HG03520 (cell line): ENCODE measurements around the gene HOXA5.

Source experiments
- ATAC-seq: cut with Tn5 transposase; IDR thresholded peaks from one replicate; pipeline ENCODE4 v1.9.1; 2021; ENCODE audit warnings: mild to moderate bottlenecking, moderate library complexity; ENCODE audit not compliant: unreplicated experiment

Gene HOXA5

GRCh38 chr7:27097686-27098577 lies 45.5 kb downstream of the HOXA5 start:
- ATAC-seq: no peak

- no peak for ATAC-seq
Observed at GRCh38 chr7:27096768-27097514, 46.5 kb downstream of the HOXA5 start.

GRCh38 chr7:27095897-27096767 lies 47.3 kb downstream of the HOXA5 start, which contains the start of gene HOXA1:
Gene HOXA1 (minus strand): TSS chr7:27096000. CDS start chr7:27095912, 88 bp downstream.
- ATAC-seq: peak; percentile 80

- ATAC-seq: peak; percentile 11
Observed at GRCh38 chr7:27095050-27095896, 48.2 kb downstream of the HOXA5 start.

- no peak for ATAC-seq
Observed at GRCh38 chr7:27094304-27095049, 49.0 kb downstream of the HOXA5 start.

- no peak for ATAC-seq
Observed at GRCh38 chr7:27093184-27093895, 50.1 kb downstream of the HOXA5 start.

GRCh38 chr7:27092819-27093110 lies 50.7 kb downstream of the HOXA5 start:
- no peak for ATAC-seq

- ATAC-seq: no peak
Observed at GRCh38 chr7:27091941-27092818, 51.3 kb downstream of the HOXA5 start.

- ATAC-seq: no peak
Observed at GRCh38 chr7:27091105-27091504, 52.4 kb downstream of the HOXA5 start.
